H9 (cell line): ENCODE measurements around the gene TEX54. TPM values are rescaled to one million over a fixed set of nuclear protein-coding genes. Genes with fewer than 3 reads are reported as not detected.

ENCODE experiments used
- DNase-seq: peaks from one replicate; pipeline ENCODE4 v3.0.0-alpha.2; 2017
- H2AFZ ChIP-seq: one replicate; pipeline ENCODE4 v1.6.1; 2013; ENCODE audit warnings: mild to moderate bottlenecking, low read length, control low read depth, moderate library complexity
- H2AK5ac ChIP-seq: 2 replicates; pipeline ENCODE4 v1.6.1; 2013; ENCODE audit warnings: low read length, control low read depth, mixed read lengths; ENCODE audit not compliant: insufficient read length
- H2BK120ac ChIP-seq: one replicate; pipeline ENCODE4 v1.6.1; 2013; ENCODE audit warnings: low read depth, mild to moderate bottlenecking, low read length, control low read depth, inconsistent platforms; ENCODE audit not compliant: poor library complexity, severe bottlenecking
- H2BK12ac ChIP-seq: 2 replicates; pipeline ENCODE4 v1.6.1; 2013; ENCODE audit warnings: low read length, control low read depth, mixed read lengths, low read depth; ENCODE audit not compliant: insufficient read length
- H2BK15ac ChIP-seq: 2 replicates; pipeline ENCODE4 v1.6.1; 2013; ENCODE audit warnings: low read depth, low read length, control low read depth
- H2BK20ac ChIP-seq: one replicate; pipeline ENCODE4 v1.6.1; 2013; ENCODE audit warnings: low read depth, mild to moderate bottlenecking, low read length, control low read depth, inconsistent platforms; ENCODE audit not compliant: poor library complexity, severe bottlenecking
- H2BK5ac ChIP-seq: 2 replicates; pipeline ENCODE4 v1.6.1; 2013; ENCODE audit warnings: low read length, control low read depth, mixed read lengths; ENCODE audit not compliant: insufficient read length
- H3K14ac ChIP-seq: 2 replicates; pipeline ENCODE4 v1.6.1; 2013; ENCODE audit warnings: low read length, control low read depth; ENCODE audit not compliant: insufficient read depth
- H3K18ac ChIP-seq: 2 replicates; pipeline ENCODE4 v1.6.1; 2013; ENCODE audit warnings: low read depth, mild to moderate bottlenecking, mixed read lengths, low read length, control low read depth; ENCODE audit not compliant: insufficient read length
- H3K23ac ChIP-seq: 2 replicates; pipeline ENCODE4 v1.6.1; 2013; ENCODE audit warnings: low read length, control low read depth, mixed read lengths, low read depth; ENCODE audit not compliant: insufficient read length
- H3K23me2 ChIP-seq: 2 replicates; pipeline ENCODE4 v1.6.1; 2013; ENCODE audit warnings: low read depth, mild to moderate bottlenecking, mixed read lengths, low read length, control low read depth; ENCODE audit not compliant: insufficient read length, poor library complexity, severe bottlenecking
- H3K27ac ChIP-seq: 2 replicates; pipeline ENCODE4 v1.5.1; 2013; ENCODE audit warnings: low read length, control low read depth, mixed read lengths, low read depth; ENCODE audit not compliant: insufficient read length
- H3K27me3 ChIP-seq: 2 replicates; pipeline ENCODE4 v1.6.1; 2013; ENCODE audit warnings: low read length, control low read depth, inconsistent platforms; ENCODE audit not compliant: insufficient read depth
- H3K4ac ChIP-seq: 2 replicates; pipeline ENCODE4 v1.6.1; 2013; ENCODE audit warnings: low read depth, mild to moderate bottlenecking, control low read depth, inconsistent platforms, low read length, moderate library complexity
- H3K4me1 ChIP-seq: 2 replicates; pipeline ENCODE4 v1.6.1; 2013; ENCODE audit warnings: low read length, control low read depth, inconsistent platforms; ENCODE audit not compliant: insufficient read depth
- H3K4me2 ChIP-seq: 2 replicates; pipeline ENCODE4 v1.6.1; 2013; ENCODE audit warnings: low read length, control low read depth, mixed read lengths; ENCODE audit not compliant: insufficient read length, insufficient read depth
- H3K56ac ChIP-seq: 2 replicates; pipeline ENCODE4 v1.6.1; 2013; ENCODE audit warnings: low read depth, mild to moderate bottlenecking, mixed read lengths, low read length, control low read depth; ENCODE audit not compliant: insufficient read length
- H3K79me1 ChIP-seq: 2 replicates; pipeline ENCODE4 v1.6.1; 2013; ENCODE audit warnings: low read depth, mild to moderate bottlenecking, moderate library complexity, low read length, control low read depth, inconsistent platforms; ENCODE audit not compliant: insufficient read depth, poor library complexity, severe bottlenecking
- H3K79me2 ChIP-seq: 2 replicates; pipeline ENCODE4 v1.6.1; 2013; ENCODE audit warnings: low read length, control low read depth, inconsistent platforms; ENCODE audit not compliant: insufficient read depth
- H3K9ac ChIP-seq: 2 replicates; pipeline ENCODE4 v1.6.1; 2013; ENCODE audit warnings: low read length, control low read depth, mixed read lengths; ENCODE audit not compliant: insufficient read length; ENCODE audit errors: extremely low read depth
- H3K9me3 ChIP-seq: one replicate; pipeline ENCODE4 v1.6.1; 2013; ENCODE audit warnings: low read depth, low read length, inconsistent platforms; ENCODE audit not compliant: control insufficient read depth
- H3T11ph ChIP-seq: one replicate; pipeline ENCODE4 v1.6.1; 2013; ENCODE audit warnings: mild to moderate bottlenecking, low read length, control low read depth, inconsistent platforms
- H4K20me1 ChIP-seq: one replicate; pipeline ENCODE4 v1.6.1; 2013; ENCODE audit not compliant: control insufficient read depth, insufficient read length, insufficient read depth
- H4K5ac ChIP-seq: 2 replicates; pipeline ENCODE4 v1.6.1; 2013; ENCODE audit warnings: low read depth, mild to moderate bottlenecking, mixed read lengths, low read length, control low read depth; ENCODE audit not compliant: insufficient read length
- H4K8ac ChIP-seq: replicated peaks from 2 replicates; pipeline ENCODE4 v1.6.1; 2013; ENCODE audit warnings: low read length, control low read depth, mixed read lengths, low read depth; ENCODE audit not compliant: insufficient read length
- H4K91ac ChIP-seq: 2 replicates; pipeline ENCODE4 v1.6.1; 2013; ENCODE audit warnings: low read depth, mild to moderate bottlenecking, moderate library complexity, mixed read lengths, low read length, control low read depth; ENCODE audit not compliant: insufficient read length
- H3K27ac Mint-ChIP-seq, 3 experiments: 2 replicates in 2 of 3; 3 replicates in 1 of 3; pipeline ENCODE4 v1.8.0; 2020 to 2021; ENCODE audit warnings: mixed read lengths in 3 of 3, mild to moderate bottlenecking in 1 of 3, moderate library complexity in 1 of 3
- H3K27me3 Mint-ChIP-seq: 2 replicates; pipeline ENCODE4 v1.8.0; 2021; ENCODE audit warnings: low read depth, mild to moderate bottlenecking, moderate library complexity, mixed read lengths
- H3K36me3 Mint-ChIP-seq, 3 experiments: 2 replicates in 2 of 3; 3 replicates in 1 of 3; pipeline ENCODE4 v1.8.0; 2020 to 2021; ENCODE audit warnings: low read depth in 3 of 3, mixed read lengths in 3 of 3; ENCODE audit not compliant: insufficient read depth in 1 of 3
- H3K4me1 Mint-ChIP-seq, 2 experiments: 2 replicates each; pipeline ENCODE4 v1.8.0; 2020; ENCODE audit warnings: mixed read lengths in 2 of 2
- H3K4me3 Mint-ChIP-seq, 2 experiments: 2 replicates in 1 of 2; 3 replicates in 1 of 2; pipeline ENCODE4 v1.8.0; 2020 to 2021; ENCODE audit warnings: mild to moderate bottlenecking in 2 of 2, mixed read lengths in 2 of 2, moderate library complexity in 1 of 2
- H3K9me3 Mint-ChIP-seq, 2 experiments: 2 replicates in 1 of 2; 3 replicates in 1 of 2; pipeline ENCODE4 v1.8.0; 2020; ENCODE audit warnings: mild to moderate bottlenecking in 2 of 2, mixed read lengths in 2 of 2, moderate library complexity in 1 of 2
- CTCF ChIP-seq: fragments of 200-600 bp; sonication (generic); conservative IDR thresholded peaks from 3 replicates; pipeline ENCODE4 v1.8.0; 2021; ENCODE audit warnings: antibody characterized with exemption, mild to moderate bottlenecking
- WGBS: extraction: QIAGEN DNeasy Blood & Tissue Kit; methylation state at CpG from one replicate; pipeline ENCODE4 v1.1.7; 2013; ENCODE audit warnings: missing lambda C conversion rate, low lambda C conversion rate, mixed read lengths; ENCODE audit not compliant: insufficient read length; ENCODE audit errors: extremely low coverage; 5-methylcytosine and 5-hydroxymethylcytosine counted together
- total RNA-seq: library from RNA; stranded (reverse); gene quantifications from 2 replicates; pipeline ENCODE4 v1.2.1, GENCODE V29; 2021

TEX54 gene
- total RNA-seq, 1 experiment from 2014 or later, result 1.2 TPM

GRCh38 chr11:62847767-62848314 is 15.2 kb upstream of the TEX54 start:
- H3K36me3 Mint-ChIP-seq, result peaks cover 11 to 17% (median 14%) of the 10 kb centered on the region in 3 experiments
- Histone ChIP-seq H2BK5ac (no peak overlapping the region), H4K91ac (no peak overlapping the region), H3K4me1 (no peaks in the 10 kb centered on the region; the same call in 1 of the 2 replicates), H3K23ac (no peak overlapping the region), H2BK20ac (no peak overlapping the region), H3K79me1 (no peaks in the 10 kb centered on the region), H3K9me3 (no peaks in the 10 kb centered on the region), H3K4me2 (no peak overlapping the region), H3K27ac (no peak overlapping the region), H2BK15ac (no peak overlapping the region), H3K4ac (no peak overlapping the region), H4K20me1 (no peaks in the 10 kb centered on the region), H3T11ph (no peak overlapping the region), H3K18ac (no peak overlapping the region), H2AK5ac (no peak overlapping the region), H4K5ac (no peak overlapping the region), H3K56ac (no peak overlapping the region), H2BK12ac (no peak overlapping the region), H3K23me2 (no peaks in the 10 kb centered on the region), H3K79me2 (no peaks in the 10 kb centered on the region), H2BK120ac (no peak overlapping the region), H4K8ac (no peak overlapping the region), H3K9ac (no peak overlapping the region), H3K14ac (no peak overlapping the region), H2AFZ (no peak overlapping the region), H3K27me3 (no peaks in the 10 kb centered on the region)
- peaks cover 14 to 25% of the 10 kb centered on the region in 2 experiments for H3K4me1 Mint-ChIP-seq
- H3K4me3 Mint-ChIP-seq, result no peak overlapping the region
- peaks cover 4 to 15% of the 10 kb centered on the region in 2 experiments; a peak in 4 of 5 replicates for H3K9me3 Mint-ChIP-seq
- DNase-seq, result no peak
- no peak for TF ChIP-seq CTCF
- H3K27ac Mint-ChIP-seq, result no peak overlapping the region
- H3K27me3 Mint-ChIP-seq, result peaks cover 2% of the 10 kb centered on the region; the same call in 1 of the 2 replicates
- no CpG with 5 or more reads among the region's 1 CpG for WGBS
